Type B pancreatic cell (in vitro differentiated cells): Measurements from ENCODE around the gene EYA3. TPM values are rescaled to one million over a fixed set of nuclear protein-coding genes. Genes with fewer than 3 reads are reported as not detected.

ENCODE experiments used
- DNase-seq: peaks from one replicate; pipeline ENCODE4 v3.0.0; 2021; ENCODE audit warnings: mixed read lengths; ENCODE audit not compliant: unreplicated experiment; ENCODE audit errors: extremely low spot score
- H3K27ac Mint-ChIP-seq: 2 replicates; pipeline ENCODE4 v1.8.0; 2021; ENCODE audit warnings: mild to moderate bottlenecking, mixed read lengths
- H3K27me3 Mint-ChIP-seq: 2 replicates; pipeline ENCODE4 v1.8.0; 2021; ENCODE audit warnings: mixed read lengths
- H3K36me3 Mint-ChIP-seq: 2 replicates; pipeline ENCODE4 v1.8.0; 2021; ENCODE audit warnings: mixed read lengths
- H3K4me1 Mint-ChIP-seq: one replicate; pipeline ENCODE4 v1.8.0; 2021; ENCODE audit warnings: mixed read lengths; ENCODE audit not compliant: unreplicated experiment
- H3K4me3 Mint-ChIP-seq: 2 replicates; pipeline ENCODE4 v1.8.0; 2021; ENCODE audit warnings: mild to moderate bottlenecking, mixed read lengths
- H3K9me3 Mint-ChIP-seq: 2 replicates; pipeline ENCODE4 v1.8.0; 2021; ENCODE audit warnings: mixed read lengths
- CTCF ChIP-seq: fragments of 200-600 bp; sonication (generic); conservative IDR thresholded peaks from 2 replicates; pipeline ENCODE4 v1.5.0; 2021; ENCODE audit warnings: antibody characterized with exemption, mild to moderate bottlenecking
- total RNA-seq: library from RNA; stranded (reverse); gene quantifications from 2 replicates; pipeline ENCODE4 v1.2.1, GENCODE V29; 2021; ENCODE audit warnings: low replicate concordance

Gene EYA3
- total RNA-seq, 1 donor from 2014 or later = 35.4 TPM

GRCh38 chr1:28039341-28039740 is 49.1 kb downstream of the EYA3 start:
- DNase-seq = no peak
- H3K27me3 Mint-ChIP-seq = no peaks in the 10 kb centered on the region
- H3K9me3 Mint-ChIP-seq = no peaks in the 10 kb centered on the region
- H3K4me1 Mint-ChIP-seq = peaks cover 5% of the 10 kb centered on the region
- TF ChIP-seq CTCF = no peak
- H3K36me3 Mint-ChIP-seq = peaks cover 36% of the 10 kb centered on the region
- no peak overlapping the region for H3K4me3 Mint-ChIP-seq
- H3K27ac Mint-ChIP-seq = no peak overlapping the region

GRCh38 chr1:28037946-28038345 is 50.5 kb downstream of the EYA3 start:
- peak overlapping the region; percentile 73 for H3K4me3 Mint-ChIP-seq
- H3K4me1 Mint-ChIP-seq = peaks cover 5% of the 10 kb centered on the region
- DNase-seq = no peak
- no peaks in the 10 kb centered on the region for H3K27me3 Mint-ChIP-seq
- H3K36me3 Mint-ChIP-seq = peaks cover 33% of the 10 kb centered on the region
- no peak for TF ChIP-seq CTCF
- H3K9me3 Mint-ChIP-seq = no peaks in the 10 kb centered on the region
- peak overlapping the region; percentile 92 for H3K27ac Mint-ChIP-seq

- TF ChIP-seq CTCF = no peak
- Mint-ChIP-seq H3K9me3 (no peaks in the 10 kb centered on the region), H3K4me3 (no peak overlapping the region), H3K27me3 (no peaks in the 10 kb centered on the region), H3K4me1 (peaks cover 5% of the 10 kb centered on the region), H3K27ac (peak overlapping the region; percentile 63), H3K36me3 (peaks cover 30% of the 10 kb centered on the region)
- no peak for DNase-seq
Measured at GRCh38 chr1:28037206-28037605, 51.2 kb downstream of the EYA3 start.

GRCh38 chr1:28036431-28036830 is 52.0 kb downstream of the EYA3 start:
- DNase-seq = no peak
- Mint-ChIP-seq H3K4me3 (no peak overlapping the region), H3K27me3 (no peaks in the 10 kb centered on the region), H3K27ac (peak overlapping the region; percentile 63), H3K36me3 (peaks cover 27% of the 10 kb centered on the region), H3K9me3 (no peaks in the 10 kb centered on the region), H3K4me1 (peaks cover 5% of the 10 kb centered on the region)
- TF ChIP-seq CTCF = no peak

GRCh38 chr1:28035420-28035819 is 53.0 kb downstream of the EYA3 start:
- TF ChIP-seq CTCF = no peak
- Mint-ChIP-seq H3K4me1 (peaks cover 5% of the 10 kb centered on the region), H3K27ac (no peak overlapping the region), H3K36me3 (peaks cover 23% of the 10 kb centered on the region), H3K4me3 (no peak overlapping the region), H3K27me3 (no peaks in the 10 kb centered on the region), H3K9me3 (no peaks in the 10 kb centered on the region)
- DNase-seq = no peak

- Mint-ChIP-seq H3K4me1 (peaks cover 2% of the 10 kb centered on the region), H3K27ac (no peak overlapping the region), H3K4me3 (no peak overlapping the region), H3K9me3 (no peaks in the 10 kb centered on the region), H3K27me3 (no peaks in the 10 kb centered on the region), H3K36me3 (peaks cover 16% of the 10 kb centered on the region)
- no peak for TF ChIP-seq CTCF
- no peak for DNase-seq
Measured at GRCh38 chr1:28032281-28032680, 56.1 kb downstream of the EYA3 start.
